Glomerular visceral epithelial cell (primary cell): ENCODE data around the gene SOD3.

Experiments used
- DNase-seq: peaks from one replicate; pipeline ENCODE4 v3.0.0-alpha.2; 2016; ENCODE audit errors: extremely low spot score

SOD3 gene

GRCh38 chr4:24775032-24775605 is 20.3 kb upstream of the SOD3 start:
- no peak for DNase-seq

- no peak for DNase-seq
Observed at GRCh38 chr4:24775750-24776149, 19.6 kb upstream of the SOD3 start.

- DNase-seq = no peak
Observed at GRCh38 chr4:24777536-24778463, 17.6 kb upstream of the SOD3 start.

- no peak for DNase-seq
Observed at GRCh38 chr4:24778464-24779225, 16.7 kb upstream of the SOD3 start.

- no peak for DNase-seq
Observed at GRCh38 chr4:24780936-24781495, 14.4 kb upstream of the SOD3 start.

- DNase-seq = no peak
Observed at GRCh38 chr4:24781999-24782745, 13.2 kb upstream of the SOD3 start.

GRCh38 chr4:24783506-24783905 is 11.9 kb upstream of the SOD3 start:
- DNase-seq = no peak

GRCh38 chr4:24791043-24791442 is 4.3 kb upstream of the SOD3 start:
- no peak for DNase-seq

GRCh38 chr4:24792552-24792951 is 2.8 kb upstream of the SOD3 start:
- no peak for DNase-seq

- DNase-seq = peak; percentile 29
Observed at GRCh38 chr4:24793219-24794005, 2.0 kb upstream of the SOD3 start.

- DNase-seq = no peak
Observed at GRCh38 chr4:24794051-24794450, 1.3 kb upstream of the SOD3 start.

GRCh38 chr4:24794480-24794879 is 893 bp upstream of the SOD3 start:
- no peak for DNase-seq

GRCh38 chr4:24795666-24796381 is 451 bp downstream of the SOD3 start:
- DNase-seq = no peak

GRCh38 chr4:24796620-24797019 is 1.2 kb downstream of the SOD3 start:
- DNase-seq = no peak

- DNase-seq = no peak
Observed at GRCh38 chr4:24798036-24798610, 2.8 kb downstream of the SOD3 start.

GRCh38 chr4:24799196-24799543 is 3.8 kb downstream of the SOD3 start:
- DNase-seq = no peak

- DNase-seq = no peak
Observed at GRCh38 chr4:24799544-24800324, 4.4 kb downstream of the SOD3 start.

GRCh38 chr4:24800325-24800895 is 5.0 kb downstream of the SOD3 start:
- DNase-seq = no peak
